Spleen (tissue), 11 donors: ENCODE measurements around the gene TSC22D3. TPM values are rescaled to one million over a fixed set of nuclear protein-coding genes. Genes with fewer than 3 reads are reported as not detected.

Experiments
- DNase-seq: peaks from one replicate; pipeline ENCODE4 v3.0.0-alpha.2; 2020
- H3K27ac ChIP-seq, 8 donors: fragments of 200-600 bp; sonication (generic) in 7 of 8; 1 replicate in 4 of 8; 2 replicates in 4 of 8; pipeline versions ENCODE4 v1.5.0 to v1.8.0; 2016 to 2021; ENCODE audit warnings: inconsistent platforms in 4 of 8, mild to moderate bottlenecking in 4 of 8, moderate library complexity in 1 of 8
- H3K27me3 ChIP-seq, 7 donors: fragments of 200-600 bp; sonication (generic) in 6 of 7; replicated peaks in 1 of 7; 1 replicate in 4 of 7; 2 replicates in 3 of 7; pipeline versions ENCODE4 v1.5.0 to v1.8.0; 2016 to 2021; ENCODE audit warnings: inconsistent platforms in 3 of 7, mild to moderate bottlenecking in 1 of 7
- H3K36me3 ChIP-seq, 6 donors: fragments of 200-600 bp; sonication (generic) in 5 of 6; 1 replicate in 4 of 6; 2 replicates in 2 of 6; pipeline versions ENCODE4 v1.5.0 to v1.8.0; 2016 to 2021; ENCODE audit warnings: inconsistent platforms in 2 of 6
- H3K4me1 ChIP-seq, 6 donors: fragments of 200-600 bp; sonication (generic) in 5 of 6; 1 replicate in 3 of 6; 2 replicates in 3 of 6; pipeline versions ENCODE4 v1.5.0 to v1.8.0; 2016 to 2021; ENCODE audit warnings: inconsistent platforms in 3 of 6
- H3K4me3 ChIP-seq, 8 donors: fragments of 200-600 bp; sonication (generic) in 7 of 8; 1 replicate in 4 of 8; 2 replicates in 4 of 8; pipeline versions ENCODE4 v1.5.0 to v1.8.0; 2016 to 2021; ENCODE audit warnings: inconsistent platforms in 4 of 8, mild to moderate bottlenecking in 4 of 8, moderate library complexity in 2 of 8
- H3K9me3 ChIP-seq, 8 donors: fragments of 200-600 bp; sonication (generic) in 7 of 8; 1 replicate in 4 of 8; 2 replicates in 4 of 8; pipeline versions ENCODE4 v1.5.0 to v1.8.0; 2016 to 2021; ENCODE audit warnings: inconsistent platforms in 4 of 8
- POLR2A ChIP-seq, 3 donors: fragments of 450-650 bp; IDR thresholded peaks; one replicate each; pipeline ENCODE4 v1.5.1; 2017; ENCODE audit warnings: antibody characterized with exemption in 3 of 3, mild to moderate bottlenecking in 1 of 3
- POLR2AphosphoS5 ChIP-seq, 3 donors: sonication (generic); formaldehyde crosslinking; IDR thresholded peaks; one replicate each; pipeline ENCODE4 v1.5.1; 2017; ENCODE audit warnings: antibody characterized with exemption in 3 of 3
- WGBS, 5 donors: extraction: QIAGEN DNeasy Blood & Tissue Kit in 3 of 5; methylation state at CpG; one replicate each; pipeline versions ENCODE4 v1.1.5 to v1.1.7; 2013 to 2018; 5-methylcytosine and 5-hydroxymethylcytosine counted together
- intact Hi-C: fragments of 100-400 bp; cut with DNase I; formaldehyde crosslinking; loops from one replicate; pipeline ENCODE4 v1.15.0; 2023; ENCODE audit warnings: low total_unique reads
- polyA plus RNA-seq, 3 donors: library from polyadenylated mRNA; stranded (reverse); fragments of 200-250 nt; gene quantifications; one replicate each; pipeline ENCODE4 v1.2.1, GENCODE V29; 2013
- total RNA-seq, 7 donors: library from RNA; depleted of rRNA in 3 of 7; stranded (reverse); fragments of >200 nt in 3 of 7; fragmentation: NEBNext Ultra II Directional in 4 of 7; extraction: Animal tissue kit (Norgen Biotek cat#: 25700) in 4 of 7; gene quantifications; one replicate each; pipeline versions ENCODE4 v1.1.0 to v1.2.1, GENCODE V29; 2016 to 2021
- TF ChIP-seq, protein P1 (sequence below), 11 experiments: fragments of 200-600 bp in 7 of 11; fragments of 450-650 bp in 4 of 11; sonication (generic) in 4 of 11; IDR thresholded peaks in 8 of 11; conservative IDR thresholded peaks in 3 of 11; 1 replicate in 7 of 11; 2 replicates in 4 of 11; pipeline versions ENCODE4 v1.4.0 to v1.8.0; 2016 to 2021; ENCODE audit warnings: antibody characterized with exemption in 11 of 11, inconsistent platforms in 4 of 11, mild to moderate bottlenecking in 1 of 11
- donor health status: healthy with polysubstance abuse.
- donor health status: DM: no; HTN: no; CAD: no; lungs with moderate emphysema.
- donor health status: DM: no; HTN: no; CAD: no.
- donor health status: Bipolar disorder and iron deficiency.
- donor health status: healthy.
- donor health status: DM: no; HTN: no; CAD: no.
- donor health status: DM: yes; HTN: yes; CAD: no.

TSC22D3 gene
- total and polyA plus RNA-seq, 10 donors = 91.7 to 579 (median 297) TPM

DNA sequence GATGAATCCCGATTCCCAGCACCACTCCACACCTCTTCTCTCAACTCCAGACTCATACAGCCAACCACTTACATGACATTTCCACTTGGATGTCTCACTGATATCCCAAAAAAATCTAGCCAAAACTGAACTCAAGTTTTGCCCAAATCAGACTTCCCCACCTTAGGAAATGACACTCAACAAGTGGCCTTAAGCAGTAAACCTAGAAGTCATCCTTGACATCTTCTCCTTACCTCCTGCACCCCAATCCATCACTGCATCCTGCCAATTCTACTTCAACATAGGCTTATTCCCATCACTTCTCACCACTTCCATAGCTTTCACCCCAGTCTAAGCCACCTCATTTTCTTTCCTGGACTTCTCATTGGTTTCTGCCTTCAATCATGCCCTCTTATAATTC, 108.2 kb downstream of the TSC22D3 start:
- DNase-seq = no peak
- H3K27ac ChIP-seq = no peak overlapping the region
- H3K27me3 ChIP-seq = peaks cover 0 to 21% (median 0%) of the 10 kb centered on the region in 7 donors
- H3K4me1 ChIP-seq = peaks cover 0 to 6% (median 0%) of the 10 kb centered on the region in 6 donors
- WGBS, 5 donors = 53 to 94% (median 91%) methylated on average over 1 of the region's 1 CpG
- no peak overlapping the region for H3K4me3 ChIP-seq
- no peaks in the 10 kb centered on the region for H3K9me3 ChIP-seq
- intact Hi-C loops = no loop called here
- TF ChIP-seq, protein P1, sequence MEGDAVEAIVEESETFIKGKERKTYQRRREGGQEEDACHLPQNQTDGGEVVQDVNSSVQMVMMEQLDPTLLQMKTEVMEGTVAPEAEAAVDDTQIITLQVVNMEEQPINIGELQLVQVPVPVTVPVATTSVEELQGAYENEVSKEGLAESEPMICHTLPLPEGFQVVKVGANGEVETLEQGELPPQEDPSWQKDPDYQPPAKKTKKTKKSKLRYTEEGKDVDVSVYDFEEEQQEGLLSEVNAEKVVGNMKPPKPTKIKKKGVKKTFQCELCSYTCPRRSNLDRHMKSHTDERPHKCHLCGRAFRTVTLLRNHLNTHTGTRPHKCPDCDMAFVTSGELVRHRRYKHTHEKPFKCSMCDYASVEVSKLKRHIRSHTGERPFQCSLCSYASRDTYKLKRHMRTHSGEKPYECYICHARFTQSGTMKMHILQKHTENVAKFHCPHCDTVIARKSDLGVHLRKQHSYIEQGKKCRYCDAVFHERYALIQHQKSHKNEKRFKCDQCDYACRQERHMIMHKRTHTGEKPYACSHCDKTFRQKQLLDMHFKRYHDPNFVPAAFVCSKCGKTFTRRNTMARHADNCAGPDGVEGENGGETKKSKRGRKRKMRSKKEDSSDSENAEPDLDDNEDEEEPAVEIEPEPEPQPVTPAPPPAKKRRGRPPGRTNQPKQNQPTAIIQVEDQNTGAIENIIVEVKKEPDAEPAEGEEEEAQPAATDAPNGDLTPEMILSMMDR (IDR thresholded peaks at IDR 0.05 in 8 of 11, conservative IDR thresholded peaks at IDR 0.05 in 3 of 11) = no peak
- TF ChIP-seq POLR2AphosphoS5 (IDR thresholded peaks at IDR 0.05) = no peak
- no peak for TF ChIP-seq POLR2A (IDR thresholded peaks at IDR 0.05)
- peaks cover 0 to 6% (median 0%) of the 10 kb centered on the region in 6 donors for H3K36me3 ChIP-seq

DNA sequence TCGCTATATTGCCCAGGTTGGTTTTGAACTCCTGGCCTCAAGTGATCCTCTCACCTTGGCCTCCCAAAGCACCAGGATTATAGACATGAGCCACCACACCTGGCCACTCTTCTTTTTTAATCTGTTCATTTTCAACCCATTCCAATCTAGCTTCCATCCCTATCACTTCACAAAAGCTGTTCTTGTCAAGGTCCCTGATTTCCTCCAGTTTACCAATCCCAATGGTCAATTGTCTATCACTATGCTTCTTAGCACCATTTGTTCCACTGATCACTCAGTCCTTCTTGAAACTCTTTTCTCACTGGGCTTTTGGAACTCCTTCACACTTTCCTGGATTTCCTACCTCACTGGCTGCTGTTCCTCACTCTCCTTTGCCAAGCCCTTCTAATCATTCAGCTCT, 108.7 kb downstream of the TSC22D3 start:
- H3K36me3 ChIP-seq = peaks cover 0 to 6% (median 0%) of the 10 kb centered on the region in 6 donors
- no peak for DNase-seq
- TF ChIP-seq, protein P1 (IDR thresholded peaks at IDR 0.05 in 8 of 11, conservative IDR thresholded peaks at IDR 0.05 in 3 of 11) = no peak
- TF ChIP-seq POLR2A (IDR thresholded peaks at IDR 0.05) = no peak
- TF ChIP-seq POLR2AphosphoS5 (IDR thresholded peaks at IDR 0.05) = no peak
- no peaks in the 10 kb centered on the region for H3K9me3 ChIP-seq
- WGBS, 5 donors = 89 to 100% (median 93%) methylated on average over 1 of the region's 1 CpG
- H3K4me1 ChIP-seq = peaks cover 0 to 6% (median 0%) of the 10 kb centered on the region in 6 donors
- intact Hi-C loops = no loop called here
- H3K4me3 ChIP-seq = no peak overlapping the region
- H3K27me3 ChIP-seq = peaks cover 0 to 21% (median 0%) of the 10 kb centered on the region in 7 donors
- no peak overlapping the region for H3K27ac ChIP-seq

Other genes starting within 250 kb of the TSC22D3 start
- gene PRPS1, start 147.3 kb downstream of the TSC22D3 start, total RNA-seq = 10 to 100 TPM; 26.6 to 47.6 (median 36.6) TPM
- 10 to 100 TPM; 15.0 to 24.9 (median 23.3) TPM for gene PRPS1, start 147.3 kb downstream of the TSC22D3 start, polyA plus RNA-seq
- not detected for gene NCBP2L, start 1.9 kb upstream of the TSC22D3 start, total RNA-seq
- gene NCBP2L, start 1.9 kb upstream of the TSC22D3 start, polyA plus RNA-seq = under 1 TPM in 2 of 3 donors, not detected in 1; 0.03 to 0.06 TPM
- gene MID2, start 50.1 kb upstream of the TSC22D3 start, total RNA-seq = 10 to 100 TPM in 6 of 7 donors, 1 to 10 TPM in 1; 9.1 to 11.9 (median 10.9) TPM
- 1 to 10 TPM in 1 of 3 donors, under 1 TPM in 2; 0.50 to 1.9 (median 0.72) TPM for gene MID2, start 50.1 kb upstream of the TSC22D3 start, polyA plus RNA-seq
- gene TEX13B, start 206.6 kb upstream of the TSC22D3 start, total RNA-seq = not detected
- not detected for gene TEX13B, start 206.6 kb upstream of the TSC22D3 start, polyA plus RNA-seq